Adipose tissue (tissue), 3 donors: ENCODE data around the gene STOX2. TPM values are rescaled to one million over a fixed set of nuclear protein-coding genes. Genes with fewer than 3 reads are reported as not detected.

Source experiments
- polyA plus RNA-seq, 3 donors: library from polyadenylated mRNA; stranded (reverse); fragments of 200-250 nt; gene quantifications; one replicate each; pipeline ENCODE4 v1.2.3, GENCODE V29; 2013
- donor health status: healthy with polysubstance abuse.
- donor health status: Bipolar disorder and iron deficiency.
- donor health status: healthy.

Gene STOX2
- polyA plus RNA-seq, 3 donors, result 0.77 to 2.6 (median 2.4) TPM

Other genes with a start within 250 kb of the STOX2 start
- 10 to 100 TPM in 2 of 3 donors, 1 to 10 TPM in 1; 9.4 to 20.0 (median 11.1) TPM for gene RWDD4, start 246.1 kb upstream of the STOX2 start, polyA plus RNA-seq
- gene TRAPPC11, start 246.0 kb upstream of the STOX2 start, polyA plus RNA-seq, result 10 to 100 TPM in 2 of 3 donors, 1 to 10 TPM in 1; 8.6 to 13.8 (median 10.3) TPM